Measurements from ENCODE around the gene IL36A.

IL36A gene, protein sequence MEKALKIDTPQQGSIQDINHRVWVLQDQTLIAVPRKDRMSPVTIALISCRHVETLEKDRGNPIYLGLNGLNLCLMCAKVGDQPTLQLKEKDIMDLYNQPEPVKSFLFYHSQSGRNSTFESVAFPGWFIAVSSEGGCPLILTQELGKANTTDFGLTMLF

GRCh38 chr2:113005030-113005509 is at the start of gene IL36A:
Gene IL36A (plus strand): TSS chr2:113005459. CDS start chr2:113005872, 413 bp downstream.
- ChIA-PET CTCF (no interaction called here), POLR2A (no interaction called here)
- no peak for DNase-seq (ENCODE audit: extremely low spot score)
- TF ChIP-seq ELF4 (IDR thresholded peaks at IDR 0.05) (no peak), FOXK2 (IDR thresholded peaks at IDR 0.05) (no peak), NFRKB (IDR thresholded peaks at IDR 0.05) (no peak), FOXM1 (IDR thresholded peaks at IDR 0.05; ENCODE audit: borderline replicate concordance) (no peak), HDGF (IDR thresholded peaks at IDR 0.05; ENCODE audit: borderline replicate concordance) (no peak), TARDBP (IDR thresholded peaks at IDR 0.05) (no peak), L3MBTL2 (conservative IDR thresholded peaks at IDR 0.05) (no peak), SP1 (IDR thresholded peaks at IDR 0.05) (no peak), CTBP1 (IDR thresholded peaks at IDR 0.05; ENCODE audit: borderline replicate concordance) (no peak), LEF1 (IDR thresholded peaks at IDR 0.05; ENCODE audit: borderline replicate concordance) (no peak), PKNOX1 (IDR thresholded peaks at IDR 0.05) (no peak), FOXA1 (IDR thresholded peaks at IDR 0.05) (no peak), ARNT (IDR thresholded peaks at IDR 0.05) (no peak), BHLHE40 (IDR thresholded peaks at IDR 0.05; ENCODE audit: borderline replicate concordance) (no peak), ZNF384 (IDR thresholded peaks at IDR 0.05) (no peak), SUZ12 (IDR thresholded peaks at IDR 0.05) (no peak)

DNA sequence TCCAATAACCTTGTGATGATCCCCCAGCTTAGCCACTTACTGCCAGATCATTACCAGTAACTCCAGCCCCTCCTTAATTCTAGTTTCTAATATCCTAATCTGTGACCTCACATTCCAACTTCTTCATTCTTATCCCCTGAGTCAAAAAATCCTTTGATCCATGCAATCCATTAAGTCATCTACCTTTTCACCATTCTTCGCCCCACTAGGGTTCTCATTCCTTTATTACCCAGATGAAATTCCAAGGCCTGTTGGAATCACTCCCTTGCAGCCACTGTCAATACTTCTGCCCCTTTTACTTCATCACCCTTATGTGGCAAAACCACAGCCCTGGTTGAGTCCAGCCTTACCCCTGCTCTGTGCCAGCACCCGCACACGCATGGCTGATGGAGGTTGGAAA is 47.7 kb upstream of the IL36A start:
- POLR2A ChIA-PET, result no interaction called here
- TF ChIP-seq ELF4 (IDR thresholded peaks at IDR 0.05), result no peak
- no peak for TF ChIP-seq LEF1 (IDR thresholded peaks at IDR 0.05; ENCODE audit: borderline replicate concordance)
- no peak for TF ChIP-seq FOXA1 (IDR thresholded peaks at IDR 0.05)
- no peak for TF ChIP-seq SUZ12 (IDR thresholded peaks at IDR 0.05)
- TF ChIP-seq TARDBP (IDR thresholded peaks at IDR 0.05), result no peak
- TF ChIP-seq HDGF (IDR thresholded peaks at IDR 0.05; ENCODE audit: borderline replicate concordance), result no peak
- no peak for TF ChIP-seq ARNT (IDR thresholded peaks at IDR 0.05)
- no peak for TF ChIP-seq ZNF384 (IDR thresholded peaks at IDR 0.05)
- TF ChIP-seq CTBP1 (IDR thresholded peaks at IDR 0.05; ENCODE audit: borderline replicate concordance), result no peak
- TF ChIP-seq BHLHE40 (IDR thresholded peaks at IDR 0.05; ENCODE audit: borderline replicate concordance), result no peak
- TF ChIP-seq NFRKB (IDR thresholded peaks at IDR 0.05), result no peak
- no peak for TF ChIP-seq FOXK2 (IDR thresholded peaks at IDR 0.05)
- TF ChIP-seq PKNOX1 (IDR thresholded peaks at IDR 0.05), result no peak
- no peak for TF ChIP-seq L3MBTL2 (conservative IDR thresholded peaks at IDR 0.05)
- TF ChIP-seq SP1 (IDR thresholded peaks at IDR 0.05), result no peak
- CTCF ChIA-PET, result interaction anchor here (4.0 kb wide), 1 partner anchor 16 kb away, joined by 18 read pairs; no protein-coding TSS in a partner anchor
- no peak for DNase-seq (ENCODE audit: extremely low spot score)

GRCh38 chr2:112958428-112959108 is 46.7 kb upstream of the IL36A start:
- CTCF ChIA-PET, result interaction anchor here (0.8 to 1.6 kb wide), 7 partner anchors 9 to 427 kb away, joined by 3 to 22 read pairs (median 4); no protein-coding TSS in a partner anchor
- DNase-seq (ENCODE audit: extremely low spot score), result peak; percentile 62
- TF ChIP-seq FOXK2 (IDR thresholded peaks at IDR 0.05), result no peak
- no peak for TF ChIP-seq ZNF384 (IDR thresholded peaks at IDR 0.05)
- no peak for TF ChIP-seq NFRKB (IDR thresholded peaks at IDR 0.05)
- TF ChIP-seq ELF4 (IDR thresholded peaks at IDR 0.05), result no peak
- no peak for TF ChIP-seq HDGF (IDR thresholded peaks at IDR 0.05; ENCODE audit: borderline replicate concordance)
- POLR2A ChIA-PET, result no interaction called here

DNA sequence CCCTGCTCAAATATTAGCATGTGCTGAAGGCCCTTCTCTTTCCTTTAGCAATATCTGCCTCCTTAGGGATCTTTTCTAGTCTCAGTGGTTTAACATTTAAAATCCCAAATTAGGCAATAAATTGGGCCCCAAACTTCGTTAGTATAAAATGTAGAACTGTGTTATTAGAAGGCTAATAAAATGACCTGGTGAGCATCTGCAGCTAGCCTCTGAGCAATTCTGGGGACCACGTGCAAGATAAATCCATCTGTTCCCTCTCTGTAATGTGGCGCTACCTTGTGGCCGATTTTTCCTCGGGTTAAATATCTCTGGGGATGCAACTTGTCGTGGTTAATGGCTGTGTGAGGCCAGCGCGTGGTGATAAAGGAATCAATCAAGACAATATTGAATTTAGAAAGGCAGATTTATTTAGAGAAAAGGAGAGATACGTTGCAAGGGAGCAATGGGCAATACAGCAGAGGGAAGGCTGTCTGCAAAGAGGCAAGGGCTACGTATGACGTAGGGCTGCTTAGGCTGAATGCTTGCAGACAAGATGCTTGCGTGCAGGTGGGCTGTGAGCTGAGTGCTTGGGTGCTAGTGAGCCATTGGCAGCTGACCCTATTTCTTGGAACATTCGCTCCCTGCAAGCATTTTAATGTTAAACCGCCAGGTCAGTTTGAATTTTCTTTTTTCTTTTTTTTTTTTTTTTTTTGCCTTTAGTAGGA is 46.0 kb upstream of the IL36A start:
- peak; percentile 19 for DNase-seq (ENCODE audit: extremely low spot score)
- CTCF ChIA-PET, result interaction anchor here (0.6 to 1.6 kb wide), 9 partner anchors 9 to 426 kb away, joined by 3 to 22 read pairs (median 4); no protein-coding TSS in a partner anchor
- POLR2A ChIA-PET, result no interaction called here
- TF ChIP-seq HDGF (IDR thresholded peaks at IDR 0.05; ENCODE audit: borderline replicate concordance) (no peak), SP1 (IDR thresholded peaks at IDR 0.05) (no peak), ZNF384 (IDR thresholded peaks at IDR 0.05) (no peak), L3MBTL2 (conservative IDR thresholded peaks at IDR 0.05) (peak; percentile 38; the same call in 1 of the 2 replicates), ELF4 (IDR thresholded peaks at IDR 0.05) (no peak), CTBP1 (IDR thresholded peaks at IDR 0.05; ENCODE audit: borderline replicate concordance) (no peak), FOXA1 (IDR thresholded peaks at IDR 0.05) (no peak), LEF1 (IDR thresholded peaks at IDR 0.05; ENCODE audit: borderline replicate concordance) (no peak)

GRCh38 chr2:112960230-112960825 is 44.9 kb upstream of the IL36A start:
- TF ChIP-seq ELF4 (IDR thresholded peaks at IDR 0.05) (no peak), FOXK2 (IDR thresholded peaks at IDR 0.05) (no peak), BHLHE40 (IDR thresholded peaks at IDR 0.05; ENCODE audit: borderline replicate concordance) (no peak), ZNF384 (IDR thresholded peaks at IDR 0.05) (no peak), NFRKB (IDR thresholded peaks at IDR 0.05) (no peak), CTBP1 (IDR thresholded peaks at IDR 0.05; ENCODE audit: borderline replicate concordance) (no peak), PKNOX1 (IDR thresholded peaks at IDR 0.05) (no peak)
- ChIA-PET CTCF (interaction anchor here (0.5 to 1.1 kb wide), 3 partner anchors 25 to 197 kb away, joined by 4 read pairs; no protein-coding TSS in a partner anchor), POLR2A (no interaction called here)

More at GRCh38 chr2:112960230-112960825, 44.9 kb upstream of the IL36A start:
- DNase-seq (ENCODE audit: extremely low spot score), result no peak
